HG02840 (cell line): ENCODE results near the gene METAP1.
A peak's percentile ranks its signal among the peaks of the same experiment; 100 is the strongest.
"Not testable (repeated sequence)": the region's sequence is repeated elsewhere in the genome, so short reads cannot be mapped to it uniquely, and the experiment has no call there.

Experiments
- ATAC-seq: cut with Tn5 transposase; IDR thresholded peaks from one replicate; pipeline ENCODE4 v1.9.1; 2021; ENCODE audit warnings: mild to moderate bottlenecking, moderate library complexity, moderate number of reproducible peaks; ENCODE audit not compliant: unreplicated experiment, low FRiP score

The METAP1 gene

DNA sequence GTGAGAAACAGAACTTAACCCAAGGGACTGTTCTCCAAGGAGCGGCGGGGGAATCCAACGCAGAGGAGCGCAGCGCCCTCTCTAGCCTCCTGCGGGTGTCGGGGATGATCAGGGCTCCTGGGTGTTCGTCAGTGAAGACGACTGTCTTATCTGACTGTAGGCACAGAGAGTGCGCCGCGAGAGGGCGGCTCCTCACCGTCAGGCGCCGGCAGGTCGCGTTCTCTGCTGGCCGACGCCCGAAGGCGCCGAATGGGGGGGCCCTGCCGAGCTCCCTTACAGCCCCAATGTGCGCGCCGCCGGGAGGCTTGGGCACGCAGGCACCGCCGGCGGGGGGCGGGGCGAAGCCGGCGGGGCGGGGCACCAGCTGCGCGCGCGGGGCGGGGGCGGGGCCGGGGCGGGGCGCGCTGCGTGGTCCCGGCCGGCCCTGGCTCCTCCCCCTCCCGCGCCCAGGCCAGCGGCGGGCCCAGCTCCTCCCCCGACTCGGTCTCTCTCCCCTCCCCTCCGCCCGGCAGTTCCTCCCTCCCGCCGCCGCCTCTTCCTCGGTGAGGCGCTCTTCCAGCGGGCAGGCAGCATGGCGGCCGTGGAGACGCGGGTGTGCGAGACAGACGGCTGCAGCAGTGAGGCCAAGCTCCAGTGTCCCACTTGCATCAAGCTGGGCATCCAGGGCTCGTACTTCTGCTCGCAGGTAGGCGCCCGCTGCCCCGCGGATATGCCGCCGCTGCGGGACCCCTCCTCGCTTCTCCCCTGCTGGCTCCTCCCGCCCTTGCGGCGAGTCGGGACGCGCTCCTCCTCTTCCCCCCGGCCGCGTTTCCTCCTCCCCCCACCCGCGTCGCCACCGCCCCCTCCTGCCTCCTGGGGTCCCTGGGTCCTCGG is at the start of gene METAP1:
TSS of gene METAP1 (plus strand) at position 539 of the 873 bp plus-strand sequence. CDS start at position 572, 33 bp downstream.
- peak; percentile 90 for ATAC-seq

DNA sequence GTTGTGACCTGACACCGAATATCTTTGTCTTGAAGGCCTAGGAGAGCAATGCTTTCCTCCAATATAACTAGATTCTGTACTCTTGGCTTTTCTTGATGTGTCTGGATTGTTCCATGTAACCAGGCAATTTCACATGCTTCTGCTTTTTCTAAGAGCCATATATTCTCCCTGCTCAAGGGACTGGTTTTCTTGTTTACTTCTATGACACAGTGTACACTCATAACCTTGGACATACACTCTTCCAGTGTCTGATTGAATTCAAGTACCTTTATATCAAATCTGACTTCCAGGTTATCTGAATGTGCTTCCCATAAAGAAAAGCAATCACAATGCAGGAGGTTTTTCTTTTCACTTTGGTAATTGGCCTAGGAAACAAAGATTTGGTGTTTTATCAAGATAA is 49.2 kb upstream of the METAP1 start:
- no peak for ATAC-seq

- no peak for ATAC-seq
Measured at GRCh38 chr4:98950925-98951324, 44.6 kb upstream of the METAP1 start.

DNA sequence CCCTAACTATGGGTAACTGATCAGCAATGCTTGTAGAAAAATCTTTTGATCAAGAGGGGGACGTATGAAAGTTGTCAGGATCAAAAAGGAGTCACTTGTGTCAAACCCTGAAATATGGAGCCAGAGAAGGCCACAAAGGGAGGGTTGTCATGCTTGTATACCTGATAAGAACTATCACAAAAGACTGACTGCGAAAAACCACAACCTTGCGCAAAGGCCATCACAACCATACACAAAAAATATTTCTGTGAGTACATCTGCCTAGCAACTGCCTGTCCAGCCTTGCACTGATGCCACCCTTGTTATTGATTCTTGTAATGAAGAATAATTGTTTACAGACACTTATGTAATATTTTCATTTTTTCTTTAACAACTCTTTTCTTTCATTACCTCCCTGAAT is 43.8 kb upstream of the METAP1 start:
- no peak for ATAC-seq

- no peak for ATAC-seq
Measured at GRCh38 chr4:98955229-98955628, 40.3 kb upstream of the METAP1 start.

DNA sequence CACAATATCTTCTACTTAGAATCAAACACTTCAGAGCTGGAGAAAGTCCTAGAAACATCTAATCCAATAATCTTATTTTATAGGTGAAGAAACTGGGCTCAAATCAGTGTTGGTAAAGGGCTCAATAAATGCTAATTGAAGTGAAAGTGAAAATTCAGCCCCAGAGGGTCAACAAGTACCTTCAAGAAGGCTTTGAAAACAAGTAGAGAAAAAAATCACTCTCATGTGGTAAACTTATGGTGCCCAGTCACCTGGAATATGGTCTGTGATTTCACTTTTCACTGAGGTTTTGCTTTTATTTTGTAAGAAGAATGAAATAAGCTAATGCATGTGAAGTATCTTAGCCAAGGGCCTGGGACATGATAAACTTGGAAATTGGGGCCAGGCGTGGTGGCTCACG is 37.5 kb upstream of the METAP1 start:
- ATAC-seq = no peak

- no peak for ATAC-seq
Measured at GRCh38 chr4:98959411-98959810, 36.1 kb upstream of the METAP1 start.

DNA sequence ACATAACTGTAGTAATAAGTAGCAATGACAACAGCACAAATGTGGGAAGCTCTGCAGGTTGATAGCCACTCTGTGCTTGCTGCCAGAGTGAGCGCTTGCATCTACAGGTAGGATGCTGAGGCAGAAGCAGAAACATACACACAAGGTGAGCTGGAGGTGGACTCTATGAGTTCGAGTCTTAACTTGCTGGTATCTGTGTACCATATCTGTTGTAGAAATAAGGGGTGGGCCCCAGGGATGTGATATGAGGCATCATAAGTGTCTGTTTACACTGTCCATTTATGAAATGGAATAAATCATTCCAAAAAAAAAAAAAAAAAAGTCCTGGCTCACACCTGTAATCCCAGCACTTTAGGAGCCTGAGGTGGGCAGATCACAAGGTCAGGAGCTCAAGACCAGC is 33.8 kb upstream of the METAP1 start:
- ATAC-seq = no peak

DNA sequence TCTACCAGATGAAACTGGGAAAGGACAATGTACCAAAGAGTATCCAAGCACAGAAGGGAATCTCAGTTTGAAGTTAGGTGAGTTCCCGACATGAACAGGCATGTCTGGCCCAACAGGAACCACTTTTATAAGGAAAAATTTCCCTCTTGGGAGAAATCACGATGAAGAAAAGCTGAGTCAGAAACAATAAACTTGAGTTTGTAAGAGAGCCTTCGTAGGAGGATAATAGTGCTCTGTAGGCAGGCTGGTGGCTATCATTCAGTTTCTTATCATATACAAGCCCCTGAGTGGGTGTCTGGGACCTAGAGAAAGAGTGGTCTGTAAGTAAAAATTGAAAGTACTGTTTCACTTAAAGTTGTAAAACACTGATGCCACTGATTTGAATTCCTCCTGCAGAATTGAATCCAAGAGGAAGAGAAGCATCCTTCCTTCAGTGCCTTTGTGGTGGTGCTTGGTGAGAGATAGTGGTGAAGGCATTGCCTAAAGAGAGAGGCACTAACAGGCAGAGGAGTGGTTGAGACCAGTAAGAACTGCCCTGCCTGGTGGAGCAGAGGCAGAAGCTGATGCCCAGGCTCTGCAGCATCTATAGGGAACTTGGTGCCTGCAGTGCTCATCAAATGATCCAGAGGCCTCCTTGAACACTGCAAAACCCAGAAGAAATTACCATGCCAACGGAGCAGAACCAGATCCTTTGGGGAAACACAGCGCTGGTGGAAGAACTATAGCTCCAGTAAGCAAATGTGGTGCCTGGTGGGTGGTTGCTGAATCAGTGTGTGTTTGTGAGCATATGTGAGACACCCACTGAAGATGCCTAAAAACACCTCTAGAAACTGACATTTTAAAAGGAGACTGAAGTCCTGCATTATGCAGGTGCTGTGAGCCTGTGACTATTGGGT is 31.7 kb upstream of the METAP1 start:
- no peak for ATAC-seq

- no peak for ATAC-seq
Measured at GRCh38 chr4:98966926-98967325, 28.6 kb upstream of the METAP1 start.

DNA sequence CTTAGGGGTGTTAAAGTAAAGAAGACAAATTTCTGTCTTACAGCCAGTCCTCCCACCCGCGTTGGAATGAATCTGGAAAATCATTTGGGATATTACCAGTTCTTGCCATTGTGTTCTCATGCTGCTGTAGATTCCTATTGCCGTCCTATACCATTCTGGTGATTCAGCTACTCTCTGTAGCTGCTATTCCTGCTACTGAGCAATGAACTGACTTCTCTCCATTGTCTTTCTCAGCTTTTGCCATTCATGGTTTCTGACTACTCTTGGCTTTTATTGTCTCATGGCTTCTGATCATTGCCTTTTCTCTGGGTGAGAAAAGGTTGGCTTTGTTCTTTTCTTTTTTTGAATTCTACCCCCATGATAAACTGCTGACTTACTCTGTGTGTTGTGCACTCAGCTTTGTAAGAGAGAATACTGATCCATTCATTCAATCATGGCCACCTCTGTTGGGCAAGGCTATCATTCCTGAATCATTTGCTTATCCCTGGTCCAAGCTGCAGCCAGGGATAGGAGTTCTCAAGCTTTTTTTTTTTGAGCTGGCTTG is 27.7 kb upstream of the METAP1 start:
- no peak for ATAC-seq

- no peak for ATAC-seq
Measured at GRCh38 chr4:98969878-98970785, 25.4 kb upstream of the METAP1 start.

- no peak for ATAC-seq
Measured at GRCh38 chr4:98976716-98977115, 18.8 kb upstream of the METAP1 start.

DNA sequence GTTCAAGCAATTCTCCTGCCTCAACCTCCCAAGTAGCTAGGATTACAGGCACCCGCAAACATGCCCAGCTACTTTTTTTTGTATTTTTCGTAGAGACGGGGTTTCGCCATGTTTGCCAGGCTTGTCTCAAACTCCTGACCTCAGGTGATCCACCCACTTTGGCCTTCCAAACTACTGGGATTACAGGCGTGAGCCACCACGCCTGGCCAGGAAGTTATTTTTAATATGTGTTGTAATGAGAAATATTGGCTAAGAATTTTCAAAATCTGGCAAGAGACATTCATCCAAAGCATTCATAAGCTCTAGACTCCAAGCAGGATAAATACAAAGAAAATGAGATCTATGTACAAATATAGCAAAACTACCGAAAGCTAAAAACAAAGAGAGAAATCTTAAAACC is 18.0 kb upstream of the METAP1 start:
- ATAC-seq = no peak

DNA sequence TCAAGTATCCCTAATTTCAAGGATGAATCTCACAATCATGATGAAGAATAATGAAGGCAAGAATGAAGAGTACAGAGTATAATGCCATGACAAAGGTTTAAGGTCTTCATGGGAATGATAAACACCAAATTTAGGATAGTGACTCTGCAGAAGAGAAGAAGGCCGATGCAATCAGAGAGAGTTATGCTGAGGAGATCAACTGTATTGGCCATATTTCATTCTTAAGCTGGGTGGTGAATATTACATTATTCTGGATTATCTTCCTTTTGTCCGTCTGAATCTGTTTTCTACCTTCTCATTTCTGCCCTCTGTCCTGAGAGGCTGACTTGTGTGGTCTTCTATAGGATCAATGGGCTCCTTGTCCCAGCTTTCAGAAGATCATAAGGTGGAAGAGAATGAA is 7.8 kb upstream of the METAP1 start:
- no peak for ATAC-seq

DNA sequence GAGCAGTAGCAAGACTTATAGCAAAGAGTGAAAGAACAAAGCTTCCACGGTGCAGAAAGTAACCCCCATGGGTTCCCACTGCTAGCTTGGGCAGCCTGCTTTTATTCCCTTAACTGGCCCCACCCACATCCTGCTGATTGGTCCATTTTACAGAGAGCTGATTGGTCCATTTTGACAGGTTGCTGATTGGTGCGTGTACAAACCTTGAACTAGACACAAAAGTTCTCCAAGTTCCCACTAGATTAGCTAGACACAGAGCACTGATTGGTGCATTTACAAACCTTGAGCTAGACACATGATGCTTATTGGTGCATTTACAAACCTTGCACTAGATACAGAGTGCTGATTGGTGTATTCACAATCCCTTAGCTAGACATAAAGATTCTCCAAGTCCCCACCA is 2.7 kb upstream of the METAP1 start:
- not testable (repeated sequence) for ATAC-seq

GRCh38 chr4:98993419-98994071 is 2.0 kb upstream of the METAP1 start:
- no peak for ATAC-seq

DNA sequence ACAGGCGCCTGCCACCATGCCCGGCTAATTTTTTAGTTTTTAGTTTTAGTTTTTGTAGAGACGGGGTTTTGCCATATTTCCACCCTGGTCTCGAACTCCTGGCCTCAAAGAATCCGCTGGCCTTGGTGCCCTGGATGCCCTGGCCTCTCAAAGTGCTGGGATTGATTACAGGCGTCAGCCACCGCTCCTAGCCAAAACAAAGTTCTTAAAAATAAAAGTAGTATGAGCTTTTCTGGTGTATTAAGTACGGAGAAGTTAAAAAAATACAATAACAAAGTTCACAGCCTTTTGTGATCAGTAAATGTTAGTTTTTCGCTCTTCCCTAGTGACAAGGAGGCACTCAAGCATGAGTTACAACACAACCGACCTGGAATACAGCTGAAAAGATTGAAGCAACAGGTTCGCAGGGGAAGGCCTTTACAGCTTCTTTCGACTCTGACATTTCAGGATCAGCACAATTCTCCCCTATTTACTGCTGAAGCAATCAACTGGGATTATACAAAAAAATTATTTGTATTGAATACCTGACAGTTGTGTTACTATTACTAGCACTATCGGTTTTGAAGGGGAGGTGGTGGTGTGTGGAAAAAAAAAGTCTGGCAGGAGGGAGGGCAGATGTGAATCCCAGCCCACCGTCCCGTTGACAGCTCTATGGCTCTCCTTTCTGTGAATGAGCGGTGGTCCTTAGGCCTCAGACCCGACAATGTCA is 893 bp upstream of the METAP1 start:
- ATAC-seq = no peak
